Thyroid gland (tissue), 4 donors: ENCODE data around the gene APP.

ENCODE experiments used
- CTCF ChIP-seq, 6 experiments: fragments of 200-600 bp in 3 of 6; fragments of 450-650 bp in 3 of 6; sonication (generic) in 3 of 6; IDR thresholded peaks; one replicate each; pipeline ENCODE4 v1.5.1; 2016 to 2019; ENCODE audit warnings: antibody characterized with exemption in 6 of 6, mild to moderate bottlenecking in 2 of 6, inconsistent platforms in 1 of 6, moderate library complexity in 1 of 6
- POLR2A ChIP-seq, 2 donors: fragments of 450-650 bp; IDR thresholded peaks; one replicate each; pipeline ENCODE4 v1.6.1; 2017; ENCODE audit warnings: antibody characterized with exemption in 2 of 2, mild to moderate bottlenecking in 2 of 2, moderate library complexity in 1 of 2

- TF ChIP-seq CTCF (IDR thresholded peaks at IDR 0.05) (no peak), POLR2A (IDR thresholded peaks at IDR 0.05) (no peak)
These were observed 24.3 kb upstream of the APP start for GRCh38 chr21:26194811-26195251.
